Endothelial cell (in vitro differentiated cells): ENCODE results near the gene KLHL13. TPM values are rescaled to one million over a fixed set of nuclear protein-coding genes. Genes with fewer than 3 reads are reported as not detected.
A peak's percentile ranks its signal among the peaks of the same experiment; 100 is the strongest.

Experiments used
- DNase-seq: peaks from one replicate; pipeline ENCODE4 v3.0.0; 2021; ENCODE audit warnings: low spot score
- H3K27ac Mint-ChIP-seq: one replicate; pipeline ENCODE4 v1.8.0; 2021; ENCODE audit warnings: mixed read lengths, inconsistent platforms; ENCODE audit not compliant: unreplicated experiment
- H3K27me3 Mint-ChIP-seq: one replicate; pipeline ENCODE4 v1.8.0; 2021; ENCODE audit warnings: mild to moderate bottlenecking, moderate library complexity, mixed read lengths, inconsistent platforms; ENCODE audit not compliant: unreplicated experiment
- H3K36me3 Mint-ChIP-seq: one replicate; pipeline ENCODE4 v1.8.0; 2021; ENCODE audit warnings: mild to moderate bottlenecking, low read depth, mixed read lengths, inconsistent platforms; ENCODE audit not compliant: unreplicated experiment
- H3K4me1 Mint-ChIP-seq: one replicate; pipeline ENCODE4 v1.8.0; 2021; ENCODE audit warnings: mild to moderate bottlenecking, mixed read lengths, inconsistent platforms; ENCODE audit not compliant: unreplicated experiment
- H3K4me3 Mint-ChIP-seq: one replicate; pipeline ENCODE4 v1.8.0; 2021; ENCODE audit warnings: mild to moderate bottlenecking, mixed read lengths, inconsistent platforms; ENCODE audit not compliant: unreplicated experiment
- H3K9me3 Mint-ChIP-seq: one replicate; pipeline ENCODE4 v1.8.0; 2021; ENCODE audit warnings: mixed read lengths, inconsistent platforms; ENCODE audit not compliant: unreplicated experiment
- total RNA-seq: library from RNA; stranded (reverse); fragmentation: NEBNext Ultra II Directional; extraction: Animal tissue kit (Norgen Biotek cat#: 25700); gene quantifications from one replicate; pipeline ENCODE4 v1.2.1, GENCODE V29; 2021; ENCODE audit not compliant: unreplicated experiment
- TF ChIP-seq, protein P1 (sequence below): fragments of 200-600 bp; sonication (generic); IDR thresholded peaks from one replicate; pipeline ENCODE4 v1.5.0; 2021; ENCODE audit warnings: antibody characterized with exemption; ENCODE audit not compliant: unreplicated experiment

The KLHL13 gene
- total RNA-seq, 1 donor from 2014 or later: 1.7 TPM

GRCh38 chrX:117989512-117989911 is 127.1 kb downstream of the KLHL13 start:
- TF ChIP-seq, protein P1, sequence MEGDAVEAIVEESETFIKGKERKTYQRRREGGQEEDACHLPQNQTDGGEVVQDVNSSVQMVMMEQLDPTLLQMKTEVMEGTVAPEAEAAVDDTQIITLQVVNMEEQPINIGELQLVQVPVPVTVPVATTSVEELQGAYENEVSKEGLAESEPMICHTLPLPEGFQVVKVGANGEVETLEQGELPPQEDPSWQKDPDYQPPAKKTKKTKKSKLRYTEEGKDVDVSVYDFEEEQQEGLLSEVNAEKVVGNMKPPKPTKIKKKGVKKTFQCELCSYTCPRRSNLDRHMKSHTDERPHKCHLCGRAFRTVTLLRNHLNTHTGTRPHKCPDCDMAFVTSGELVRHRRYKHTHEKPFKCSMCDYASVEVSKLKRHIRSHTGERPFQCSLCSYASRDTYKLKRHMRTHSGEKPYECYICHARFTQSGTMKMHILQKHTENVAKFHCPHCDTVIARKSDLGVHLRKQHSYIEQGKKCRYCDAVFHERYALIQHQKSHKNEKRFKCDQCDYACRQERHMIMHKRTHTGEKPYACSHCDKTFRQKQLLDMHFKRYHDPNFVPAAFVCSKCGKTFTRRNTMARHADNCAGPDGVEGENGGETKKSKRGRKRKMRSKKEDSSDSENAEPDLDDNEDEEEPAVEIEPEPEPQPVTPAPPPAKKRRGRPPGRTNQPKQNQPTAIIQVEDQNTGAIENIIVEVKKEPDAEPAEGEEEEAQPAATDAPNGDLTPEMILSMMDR: no peak
- no peak for DNase-seq
- Mint-ChIP-seq H3K4me1 (no peaks in the 10 kb centered on the region), H3K27ac (no peak overlapping the region), H3K4me3 (no peak overlapping the region), H3K27me3 (no peaks in the 10 kb centered on the region), H3K9me3 (no peaks in the 10 kb centered on the region), H3K36me3 (no peaks in the 10 kb centered on the region)

DNA sequence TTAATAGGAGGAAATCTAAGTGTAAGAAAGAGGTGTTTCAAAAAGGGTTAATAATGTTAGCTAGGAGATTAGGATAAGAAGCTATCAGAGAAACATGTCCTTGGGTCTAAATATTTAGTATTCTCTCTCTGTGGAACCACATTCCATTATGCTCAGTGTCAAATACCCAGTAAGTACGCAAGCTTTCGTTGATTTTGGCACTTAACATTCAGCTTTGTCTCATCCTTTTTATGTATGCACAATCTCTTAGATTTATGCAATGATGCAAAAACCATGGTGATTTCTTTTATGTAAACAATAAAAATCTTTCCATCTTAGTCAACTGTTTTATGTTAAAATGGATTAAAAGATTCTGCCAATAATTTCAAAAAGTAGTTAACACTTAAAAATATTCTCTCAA is 129.2 kb downstream of the KLHL13 start:
- H3K36me3 Mint-ChIP-seq: no peaks in the 10 kb centered on the region
- DNase-seq: no peak
- no peaks in the 10 kb centered on the region for H3K4me1 Mint-ChIP-seq
- H3K27me3 Mint-ChIP-seq: no peaks in the 10 kb centered on the region
- no peak overlapping the region for H3K4me3 Mint-ChIP-seq
- TF ChIP-seq, protein P1: no peak
- no peaks in the 10 kb centered on the region for H3K9me3 Mint-ChIP-seq
- no peak overlapping the region for H3K27ac Mint-ChIP-seq

DNA sequence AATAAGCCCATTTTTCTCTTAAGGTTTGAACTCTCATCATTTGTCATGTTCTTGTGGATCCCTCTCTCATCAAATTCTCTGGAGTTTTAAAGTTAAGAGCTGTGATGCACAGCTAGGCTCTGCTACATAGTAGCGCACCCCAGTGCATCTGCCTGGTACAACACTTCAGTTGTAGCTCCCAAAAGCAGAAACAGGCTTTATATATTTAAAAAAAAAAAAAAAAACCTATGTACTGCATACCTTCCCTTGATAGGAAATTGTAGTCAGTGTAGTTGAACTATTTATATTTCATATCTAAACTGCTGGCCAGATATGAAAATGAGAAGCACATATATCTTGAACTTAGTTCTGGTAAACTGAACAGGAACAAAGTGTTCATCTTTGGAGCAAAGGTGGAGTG is 131.4 kb downstream of the KLHL13 start:
- Mint-ChIP-seq H3K9me3 (no peaks in the 10 kb centered on the region), H3K4me1 (no peaks in the 10 kb centered on the region), H3K27me3 (no peaks in the 10 kb centered on the region), H3K27ac (no peak overlapping the region), H3K4me3 (no peak overlapping the region), H3K36me3 (no peaks in the 10 kb centered on the region)
- TF ChIP-seq, protein P1: no peak
- DNase-seq: peak; percentile 22

DNA sequence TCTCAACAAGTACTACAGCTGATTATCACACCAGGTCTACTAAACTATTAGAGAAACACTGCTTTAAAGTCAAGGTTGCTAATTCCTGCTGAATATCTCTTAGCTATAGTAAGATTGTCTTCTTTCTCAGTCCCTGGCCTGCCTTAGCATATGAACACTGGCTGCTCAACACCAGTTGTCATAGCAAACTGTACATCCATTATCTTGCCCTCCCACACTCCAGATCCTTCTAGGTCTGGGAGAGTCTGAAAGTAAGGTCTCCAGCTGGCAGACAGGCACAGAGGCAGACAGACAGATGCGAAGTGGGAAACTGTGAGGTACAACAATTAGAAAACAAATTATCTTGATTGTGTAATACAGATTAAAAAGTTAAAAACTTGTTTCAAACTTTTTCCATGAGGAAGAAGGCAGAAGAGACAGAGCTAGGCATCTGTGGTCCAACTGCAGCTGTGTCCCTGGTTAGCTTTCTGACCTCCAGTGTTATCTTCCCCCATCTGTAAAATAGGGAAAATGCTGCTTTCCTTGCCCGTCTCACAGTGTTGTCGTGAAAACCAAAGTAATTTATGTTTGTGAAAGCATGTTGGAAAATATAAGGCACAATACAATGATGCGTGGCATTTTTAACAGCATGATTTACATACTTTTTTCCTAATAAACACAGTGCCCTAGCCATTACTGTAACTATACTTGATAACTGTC is 133.8 kb downstream of the KLHL13 start:
- Mint-ChIP-seq H3K4me1 (no peaks in the 10 kb centered on the region), H3K27ac (no peak overlapping the region), H3K4me3 (no peak overlapping the region), H3K36me3 (no peaks in the 10 kb centered on the region), H3K9me3 (no peaks in the 10 kb centered on the region), H3K27me3 (peaks cover 2% of the 10 kb centered on the region)
- no peak for DNase-seq
- TF ChIP-seq, protein P1: no peak

DNA sequence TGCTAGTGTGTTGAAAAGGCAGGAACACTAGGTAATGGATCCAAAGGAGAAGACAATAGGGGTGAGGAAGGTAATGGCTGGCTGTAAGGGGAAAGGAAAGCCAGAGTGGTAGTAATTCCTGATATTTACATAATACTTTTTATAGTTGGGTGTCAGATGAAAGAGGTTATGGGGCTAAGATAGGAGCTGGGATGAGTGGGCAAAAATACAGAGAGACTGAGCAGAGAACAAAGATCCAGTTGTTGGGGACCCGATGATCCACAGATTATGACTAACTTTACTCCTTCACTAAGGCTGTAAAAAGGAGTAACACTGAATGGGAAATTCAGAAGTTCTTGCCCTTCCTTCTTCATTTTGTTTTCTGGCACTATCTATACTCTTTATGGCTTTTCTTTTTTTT is 138.2 kb downstream of the KLHL13 start:
- Mint-ChIP-seq H3K4me3 (no peak overlapping the region), H3K4me1 (no peaks in the 10 kb centered on the region), H3K27ac (no peak overlapping the region), H3K36me3 (no peaks in the 10 kb centered on the region), H3K9me3 (no peaks in the 10 kb centered on the region), H3K27me3 (peaks cover 2% of the 10 kb centered on the region)
- DNase-seq: no peak
- TF ChIP-seq, protein P1: no peak
